Glomerular visceral epithelial cell (primary cell): ENCODE data around the gene DPF1.
A peak's percentile ranks its signal among the peaks of the same experiment; 100 is the strongest.
"Not testable (repeated sequence)": the region's sequence is repeated elsewhere in the genome, so short reads cannot be mapped to it uniquely, and the experiment has no call there.

Experiments
- DNase-seq: peaks from one replicate; pipeline ENCODE4 v3.0.0-alpha.2; 2016; ENCODE audit errors: extremely low spot score

Gene DPF1

DNA sequence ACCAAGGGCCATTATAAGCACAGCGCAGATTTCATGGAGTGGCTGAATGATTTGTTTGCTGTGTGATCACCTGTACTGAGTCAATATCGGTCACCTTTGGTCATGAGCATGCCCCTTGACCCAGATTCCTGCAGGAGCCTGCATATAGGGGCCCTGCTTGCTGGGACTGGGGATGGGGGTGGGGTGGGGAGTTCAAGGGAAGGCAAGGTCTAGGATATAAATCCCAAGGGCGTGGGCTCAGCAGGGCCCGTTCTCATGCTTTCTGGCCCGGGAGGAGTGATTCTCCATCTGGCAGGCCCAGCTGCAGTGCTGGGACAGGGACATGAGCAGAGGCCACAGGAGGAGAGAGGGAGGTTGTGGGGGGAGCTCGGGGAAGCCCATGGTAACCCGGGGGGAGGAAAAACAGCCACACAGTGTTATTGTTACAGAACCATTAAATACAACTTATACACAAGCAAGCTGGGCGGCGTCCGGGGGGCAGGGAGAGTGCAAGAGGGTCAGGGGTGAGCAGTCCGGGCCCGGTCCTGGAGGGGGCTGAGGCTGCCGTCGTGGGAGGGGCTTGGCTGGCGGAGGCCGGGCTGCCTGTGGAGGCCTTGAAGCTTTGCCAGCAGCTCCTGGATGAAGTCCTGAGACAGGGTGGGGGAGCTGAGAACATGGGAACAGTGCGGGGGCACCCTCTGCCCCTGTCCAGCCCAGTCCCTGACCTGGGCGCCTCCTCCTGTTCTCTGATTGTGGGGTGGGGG, 27.0 kb upstream of the DPF1 start:
- DNase-seq, result no peak

DNA sequence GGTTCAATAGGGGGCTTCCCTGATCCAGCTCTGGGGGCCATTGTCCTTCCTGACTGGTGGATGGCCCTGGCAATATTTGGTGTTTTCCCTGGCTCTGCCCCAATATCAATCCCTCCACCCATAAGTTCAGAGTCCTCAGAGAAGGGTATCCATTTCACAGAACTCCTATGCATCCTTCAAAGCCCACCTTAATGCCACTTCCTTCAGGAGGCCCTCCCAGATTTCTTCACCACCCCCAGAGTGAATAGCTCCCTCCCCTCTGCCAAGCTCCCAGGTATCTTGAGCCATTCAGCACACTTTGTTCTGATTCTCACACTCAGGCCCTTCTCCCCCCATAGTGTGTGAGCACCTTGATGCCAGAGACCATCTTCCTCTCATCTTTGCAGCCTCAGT, 26.4 kb upstream of the DPF1 start:
- no peak for DNase-seq

DNA sequence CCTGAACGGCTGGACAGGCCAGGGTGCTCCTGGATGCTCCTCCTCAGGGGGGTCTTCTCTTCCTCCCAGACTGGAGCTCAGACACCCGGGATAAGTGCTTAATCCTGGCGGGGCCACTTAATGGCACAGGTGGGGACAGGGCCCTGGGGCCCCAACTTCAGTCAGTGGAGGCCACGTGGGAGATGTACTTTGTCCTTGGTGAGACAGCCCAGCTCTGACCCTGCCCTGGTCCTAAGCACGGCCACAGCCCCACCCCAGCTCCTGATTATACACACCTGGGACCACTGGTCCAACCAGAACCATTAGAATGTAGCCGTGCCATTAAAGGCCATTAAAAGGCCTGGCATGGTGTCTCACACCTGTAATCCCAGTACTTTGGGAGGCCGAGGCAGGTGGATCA, 24.4 kb upstream of the DPF1 start:
- DNase-seq, result no peak

DNA sequence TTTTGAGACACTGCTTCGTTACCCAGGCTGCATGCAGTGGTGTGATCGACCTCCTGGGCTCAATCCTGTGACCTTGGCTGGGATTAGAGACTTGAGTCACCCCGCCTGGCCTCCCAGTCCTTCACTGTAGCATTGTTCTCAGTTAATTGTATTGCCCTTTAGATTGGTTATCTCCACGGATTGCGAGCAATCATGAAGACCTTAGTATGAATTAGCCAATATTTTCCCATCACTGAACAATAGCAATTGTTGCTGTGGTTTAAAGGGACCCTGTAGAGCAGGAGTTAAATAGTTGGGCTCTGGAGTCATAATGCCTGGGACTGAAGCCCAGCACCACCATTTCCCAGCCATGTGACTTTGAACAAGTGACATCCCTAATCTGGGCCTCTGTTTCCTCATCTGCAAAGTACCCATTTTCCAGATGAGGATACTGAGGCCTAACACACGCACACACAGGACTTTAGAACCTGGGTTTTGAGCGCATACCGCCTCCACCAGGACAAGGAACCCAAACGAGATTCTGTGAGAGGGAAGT, 23.8 kb upstream of the DPF1 start:
- no peak for DNase-seq

DNA sequence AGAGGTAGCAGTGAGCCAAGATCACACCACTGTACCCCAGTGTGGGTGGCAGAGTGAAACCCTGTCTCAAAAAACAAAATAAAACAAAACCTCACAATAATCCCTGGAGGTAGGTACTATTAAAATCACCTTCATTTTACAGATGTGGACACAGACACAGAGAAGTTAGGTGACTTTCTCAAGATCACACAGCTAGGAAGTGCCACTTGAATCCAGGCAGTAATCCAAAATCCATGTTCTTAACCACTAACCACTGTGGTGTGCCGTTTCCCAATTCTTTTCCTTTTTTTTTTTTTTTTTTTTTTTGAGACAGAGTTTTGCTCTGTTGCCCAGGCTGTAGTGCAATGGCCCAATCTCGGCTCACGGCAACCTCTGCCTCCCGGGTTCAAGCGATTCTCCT, 23.1 kb upstream of the DPF1 start:
- no peak for DNase-seq

DNA sequence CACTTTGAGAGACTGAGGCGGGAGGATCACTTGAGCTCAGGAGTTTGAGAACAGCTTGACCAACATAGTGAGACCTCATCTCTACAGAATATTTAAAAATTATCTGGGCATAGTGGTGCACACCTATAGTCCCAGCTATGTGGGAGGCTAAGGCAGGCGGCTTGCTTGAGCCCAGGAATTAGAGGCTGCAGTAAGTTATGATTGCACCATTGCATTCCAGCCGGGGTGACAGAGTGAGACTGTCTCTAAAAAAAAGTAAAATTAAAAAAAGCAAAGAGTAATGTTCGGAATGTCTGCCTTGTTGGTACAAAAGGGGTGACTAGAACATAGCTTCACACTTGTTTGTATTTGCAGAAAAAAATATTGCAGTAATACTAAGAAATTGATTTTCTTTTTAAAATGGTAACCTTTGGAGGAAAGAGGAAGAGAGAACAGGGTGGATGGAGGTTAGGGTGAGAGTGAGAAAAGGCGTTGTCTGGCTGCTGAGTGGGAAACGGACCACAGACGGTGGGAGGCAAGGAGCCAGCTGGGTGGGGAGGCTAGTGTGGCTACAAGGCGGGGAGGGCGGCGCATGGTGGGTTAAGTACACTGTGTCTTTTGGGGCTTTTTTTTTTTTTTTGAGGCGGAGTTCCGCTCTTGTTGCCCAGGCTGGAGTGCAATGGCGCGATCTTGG, 21.9 kb upstream of the DPF1 start:
- DNase-seq, result no peak

DNA sequence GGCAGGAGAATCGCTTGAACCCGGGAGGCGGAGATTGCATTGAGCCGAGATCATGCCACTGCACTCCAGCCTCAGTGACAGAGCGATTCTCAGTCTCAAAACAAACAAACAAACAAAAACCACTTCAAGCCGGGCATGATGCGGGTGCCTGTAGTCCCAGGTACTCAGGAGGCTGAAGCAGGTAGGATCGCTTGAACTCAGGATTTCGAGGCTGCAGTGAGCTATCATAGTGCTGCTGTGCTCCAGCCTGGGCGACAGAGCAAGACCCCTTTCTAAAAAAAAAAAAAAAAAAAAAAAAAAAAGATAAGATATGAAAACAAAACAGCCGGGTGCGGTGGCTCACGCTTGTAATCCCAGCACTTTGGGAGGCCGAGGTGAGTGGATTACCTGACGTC, 19.3 kb upstream of the DPF1 start:
- no peak for DNase-seq

DNA sequence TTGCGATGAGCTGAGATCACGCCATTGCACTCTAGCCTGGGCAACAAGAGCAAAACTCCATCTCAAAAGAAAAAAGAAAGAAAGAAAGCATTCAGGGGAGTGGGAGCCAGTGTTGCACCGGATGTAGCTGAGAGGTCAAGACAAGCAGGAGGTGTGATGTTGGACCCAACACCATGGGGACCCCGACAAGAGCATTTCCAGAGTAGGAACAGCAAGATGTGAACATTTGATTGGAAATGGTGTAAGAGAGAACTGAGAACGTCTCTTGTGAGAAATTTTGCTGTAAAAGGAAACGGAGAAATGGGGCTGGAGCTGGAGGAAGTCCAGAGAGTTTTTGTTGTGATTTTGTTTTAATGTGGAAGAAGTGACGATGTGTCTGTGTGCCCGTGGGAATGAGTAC, 15.8 kb upstream of the DPF1 start:
- no peak for DNase-seq

DNA sequence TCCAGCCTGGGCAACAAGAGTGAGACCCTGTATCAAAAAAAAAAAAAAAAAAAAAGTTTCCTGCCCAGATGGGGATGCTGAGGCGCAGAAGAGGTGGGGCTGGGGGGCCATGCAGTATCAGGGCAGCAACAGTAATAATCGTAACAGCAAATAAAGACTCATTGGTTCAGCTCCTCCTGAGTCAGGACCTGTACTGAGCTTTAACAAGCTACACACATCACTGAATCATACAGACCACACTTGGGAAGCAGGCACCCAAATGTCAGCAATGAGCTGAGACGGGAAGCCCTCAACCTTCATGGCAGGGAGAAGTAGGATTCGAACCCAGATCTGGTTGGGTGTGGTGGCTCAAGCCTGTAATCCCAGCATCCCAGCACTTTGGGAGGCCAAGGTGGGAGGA, 10.6 kb upstream of the DPF1 start:
- no peak for DNase-seq

DNA sequence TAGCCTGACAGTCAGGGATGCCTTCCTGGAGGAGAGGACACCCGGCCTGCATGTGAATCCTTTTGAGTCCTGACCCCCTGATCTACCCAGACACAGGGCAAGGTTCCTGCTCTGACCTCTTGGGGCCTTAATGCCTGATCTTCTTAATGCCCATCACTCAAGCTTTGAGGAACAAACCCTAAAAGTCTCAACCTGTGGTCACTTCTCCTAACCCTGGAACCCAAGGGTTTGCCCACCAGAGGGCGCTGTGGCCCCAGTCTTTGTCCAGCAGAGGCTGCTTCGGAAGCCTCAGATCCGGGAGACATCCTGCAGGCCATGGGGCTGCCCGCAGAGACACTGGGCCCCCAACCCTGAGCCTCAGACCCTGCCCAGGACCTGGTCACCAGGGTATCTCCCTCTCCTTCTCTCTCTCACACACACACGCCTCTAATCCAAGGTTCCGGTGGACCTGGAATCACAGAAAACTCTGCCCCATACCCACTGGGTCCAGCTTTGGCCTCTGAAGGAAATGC, 9.8 kb upstream of the DPF1 start:
- peak; percentile 72 for DNase-seq

DNA sequence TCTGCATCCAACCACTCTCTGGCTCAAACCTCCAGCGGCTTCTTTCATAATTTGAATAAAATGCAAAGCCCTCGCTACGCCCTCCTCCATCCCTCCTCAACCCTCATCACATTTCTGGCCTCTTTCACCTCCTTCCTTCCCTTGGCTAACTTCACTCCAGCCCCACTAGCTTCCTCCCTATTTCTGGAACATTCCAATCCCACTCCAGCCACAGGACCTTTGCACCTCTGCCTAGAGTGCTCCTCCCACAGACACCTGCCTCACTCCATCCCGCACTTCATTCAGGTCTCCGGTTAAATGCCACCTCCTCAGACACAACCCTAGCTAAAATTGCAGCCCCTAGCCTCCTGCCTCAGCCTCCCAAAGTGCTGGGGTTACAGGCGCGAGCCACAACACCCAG, 7.9 kb upstream of the DPF1 start:
- DNase-seq, result no peak

DNA sequence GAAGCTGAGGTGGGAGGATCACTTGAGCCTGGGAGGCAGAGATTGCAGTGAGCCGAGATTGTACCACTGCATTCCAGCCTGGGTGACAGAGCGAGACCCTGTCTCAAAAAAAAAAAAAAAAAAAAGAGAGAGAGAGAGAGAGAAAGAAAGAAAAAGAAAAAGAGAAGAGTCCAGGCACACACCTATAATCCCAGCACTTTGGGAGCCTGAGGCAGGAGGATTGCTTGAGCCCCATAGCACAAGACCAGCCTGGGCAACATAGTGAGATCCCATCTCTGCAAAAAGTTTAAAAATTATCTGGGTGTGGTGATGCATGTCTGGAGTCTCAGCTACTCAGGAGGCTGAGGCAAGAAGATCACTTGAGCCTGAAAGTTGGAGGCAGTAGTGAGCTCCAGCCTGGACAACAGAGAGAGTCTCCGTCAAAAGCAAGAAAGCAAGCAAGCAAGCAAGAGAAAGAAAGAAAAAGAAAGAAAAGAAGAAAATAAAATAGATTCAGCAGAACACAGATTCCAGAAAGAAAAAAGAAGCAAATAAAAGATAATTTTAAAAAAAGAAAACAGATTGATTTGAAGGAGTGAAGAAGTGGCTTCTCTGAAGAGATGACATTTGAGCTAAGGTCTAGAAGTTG, 6.6 kb upstream of the DPF1 start:
- DNase-seq, result not testable (repeated sequence)

DNA sequence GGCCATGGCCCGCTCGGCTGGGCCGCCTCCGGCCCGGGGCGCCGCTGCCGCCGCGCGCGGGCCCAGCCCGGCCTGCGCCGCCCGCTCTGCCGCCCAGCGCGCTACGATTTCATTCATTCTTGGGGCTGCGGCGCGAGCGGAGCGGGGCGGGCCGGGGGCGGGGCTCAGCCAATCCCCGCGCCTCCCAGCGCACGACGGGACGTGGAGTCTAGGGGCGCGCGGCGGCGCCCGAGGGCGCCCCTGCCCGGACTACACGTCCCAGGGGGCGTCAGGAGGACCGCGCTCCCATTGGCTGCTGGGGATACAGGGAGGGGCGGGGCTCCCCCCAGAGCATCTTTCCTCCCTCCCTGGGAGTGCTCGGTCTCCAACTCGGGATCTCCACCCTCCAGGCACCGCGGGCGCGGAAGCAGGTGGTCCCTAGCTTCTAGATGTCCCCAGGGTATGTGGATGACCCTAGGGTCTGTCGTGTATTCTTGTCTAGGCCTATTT, 5.6 kb upstream of the DPF1 start:
- peak; percentile 83 for DNase-seq

DNA sequence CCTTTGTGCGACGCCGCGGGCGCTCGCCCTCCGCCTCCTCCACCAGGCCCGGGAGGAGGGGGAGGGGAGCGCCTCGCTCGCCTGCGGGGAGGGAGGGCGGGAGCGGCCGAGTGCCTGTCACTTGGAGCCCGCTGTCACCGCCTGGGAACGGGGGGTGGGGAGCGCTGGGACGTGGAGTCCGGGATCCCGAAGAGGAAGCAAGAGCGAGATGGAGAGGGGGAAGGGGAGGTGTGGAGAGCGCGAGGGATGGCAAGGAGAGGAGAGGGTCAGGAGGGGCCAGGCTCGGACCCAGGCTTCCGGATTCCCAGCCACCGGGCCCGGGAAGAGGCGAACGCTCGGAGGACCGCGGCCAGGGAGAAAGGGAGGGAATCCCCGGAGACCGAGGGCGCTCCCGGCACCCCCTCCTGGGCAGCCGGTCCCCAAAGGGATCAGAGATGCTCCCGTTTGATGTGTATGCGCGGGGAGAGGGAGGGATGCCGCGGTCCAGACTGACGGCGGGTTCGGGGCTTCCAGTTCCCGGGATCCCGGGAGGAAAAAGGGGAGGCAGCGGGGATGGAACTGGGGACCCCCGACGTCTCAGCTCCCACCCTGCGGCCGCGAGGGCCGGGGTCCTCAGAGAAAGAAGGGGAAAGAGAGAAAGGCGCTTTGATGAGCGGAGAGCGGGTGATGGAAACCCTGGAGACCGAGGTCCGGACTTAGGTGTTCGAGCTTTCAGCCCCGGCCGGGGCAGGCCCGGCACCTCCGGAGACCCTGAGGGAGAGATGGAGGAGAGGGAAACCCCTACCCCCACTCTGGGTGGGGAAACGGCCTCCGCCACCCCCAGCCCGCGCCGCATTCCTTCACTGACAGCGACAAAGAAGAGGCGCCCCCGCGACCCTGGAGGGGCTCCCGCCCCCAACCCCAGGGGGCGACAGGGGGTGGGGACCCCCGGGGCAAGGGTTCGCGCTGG, 4.7 kb upstream of the DPF1 start:
- no peak for DNase-seq

DNA sequence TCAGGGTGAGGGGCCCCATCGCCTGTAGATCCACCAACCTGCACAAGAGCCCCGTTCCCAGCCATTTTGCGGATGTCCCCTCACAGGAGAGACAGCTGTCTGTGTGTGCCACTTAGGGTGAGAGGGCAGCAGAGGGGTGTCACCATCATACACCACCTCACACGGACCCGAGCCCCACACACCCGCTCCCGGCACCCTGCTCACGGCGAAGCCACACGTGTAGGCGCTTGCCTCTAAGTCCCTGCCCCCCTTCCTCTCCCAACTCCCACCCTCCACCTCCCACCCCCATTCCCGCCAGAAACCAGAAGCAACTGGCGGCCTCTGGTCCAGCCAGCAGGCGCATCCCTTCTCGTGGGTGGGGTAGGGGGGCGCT, 4.0 kb upstream of the DPF1 start:
- no peak for DNase-seq

DNA sequence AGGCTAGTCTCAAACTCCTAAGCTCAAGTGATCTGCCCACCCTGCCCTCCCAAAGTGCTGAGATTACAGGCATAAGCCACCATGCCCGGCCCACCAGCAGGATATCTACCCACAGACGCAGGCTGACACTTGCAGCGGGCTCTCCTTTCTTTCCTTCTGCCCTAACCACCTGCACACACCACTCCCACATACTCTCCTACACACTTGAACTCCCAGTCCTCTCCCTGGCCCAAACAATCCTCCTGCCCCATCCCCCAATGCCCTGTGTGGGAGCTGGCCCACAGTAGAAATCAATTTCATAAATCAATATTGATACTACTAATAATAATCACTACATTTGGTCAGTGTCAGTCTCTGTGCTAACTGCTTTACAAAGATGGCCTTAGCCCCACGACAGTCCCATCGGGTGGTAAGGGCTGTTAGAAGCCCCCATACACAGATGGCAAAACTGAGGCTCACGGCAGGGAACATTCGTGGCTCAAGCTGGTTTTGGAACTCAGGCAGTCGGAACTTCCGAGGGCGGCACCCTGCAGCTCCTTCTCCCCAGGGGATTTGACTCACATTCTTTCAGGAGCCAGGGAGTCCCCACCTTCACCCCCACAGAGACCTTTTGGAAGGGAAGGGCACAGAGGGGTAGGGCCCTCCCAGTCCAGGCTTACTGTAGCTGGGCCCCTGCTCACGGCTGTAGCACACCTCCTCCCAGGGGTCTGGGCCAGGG, 3.4 kb upstream of the DPF1 start:
- no peak for DNase-seq

DNA sequence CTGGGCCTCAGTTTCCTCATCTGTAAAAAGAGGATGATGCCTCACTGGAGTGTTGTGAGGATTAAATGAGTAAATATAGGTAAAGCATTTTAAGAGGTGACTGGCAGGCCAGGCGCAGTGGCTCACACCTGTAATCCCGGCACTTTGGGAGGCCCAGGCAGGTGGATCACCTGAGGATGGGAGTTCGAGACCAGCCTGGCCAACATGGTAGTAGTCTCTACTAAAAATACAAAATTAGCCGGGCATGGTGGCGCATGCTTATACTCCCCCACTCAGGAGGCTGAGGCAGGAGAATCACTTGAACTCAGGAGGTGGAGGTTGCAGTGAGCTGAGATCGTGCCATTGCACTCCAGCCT, 819 bp upstream of the DPF1 start:
- not testable (repeated sequence) for DNase-seq

DNA sequence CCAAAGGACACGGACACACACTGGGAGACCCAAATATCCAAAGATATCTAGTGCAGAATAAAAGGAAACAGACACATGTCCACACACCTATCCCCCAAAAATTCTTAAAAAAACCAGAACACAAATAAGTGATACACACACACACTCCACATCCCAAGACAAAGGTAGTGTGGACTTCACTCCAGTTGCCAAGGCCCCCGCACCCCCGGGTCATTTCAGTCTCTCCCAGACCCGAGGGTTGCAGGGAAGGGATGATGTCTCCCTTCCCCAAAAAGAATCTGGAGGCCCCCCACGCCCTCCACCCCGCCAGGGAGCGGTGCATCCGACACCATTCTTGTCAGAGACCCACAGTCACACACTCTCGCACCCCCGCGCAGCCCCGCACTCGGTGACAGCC, 407 bp downstream of the DPF1 start:
- no peak for DNase-seq

DNA sequence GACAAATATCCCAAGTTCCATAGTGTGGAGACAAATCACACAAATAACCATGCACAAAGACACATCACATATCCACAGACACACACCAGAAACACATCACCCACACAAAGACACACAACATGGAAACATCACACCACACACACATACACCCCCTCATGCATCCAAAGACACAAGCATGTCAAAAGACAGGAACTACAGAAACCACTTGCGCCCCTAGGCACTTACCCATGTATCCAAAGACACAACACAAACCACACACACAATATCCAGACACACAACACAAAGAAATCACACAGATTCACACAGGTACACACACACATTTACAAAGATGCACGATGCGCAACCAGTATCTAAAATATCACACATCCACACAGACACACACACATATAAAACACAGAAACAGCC, 901 bp downstream of the DPF1 start:
- no peak for DNase-seq

DNA sequence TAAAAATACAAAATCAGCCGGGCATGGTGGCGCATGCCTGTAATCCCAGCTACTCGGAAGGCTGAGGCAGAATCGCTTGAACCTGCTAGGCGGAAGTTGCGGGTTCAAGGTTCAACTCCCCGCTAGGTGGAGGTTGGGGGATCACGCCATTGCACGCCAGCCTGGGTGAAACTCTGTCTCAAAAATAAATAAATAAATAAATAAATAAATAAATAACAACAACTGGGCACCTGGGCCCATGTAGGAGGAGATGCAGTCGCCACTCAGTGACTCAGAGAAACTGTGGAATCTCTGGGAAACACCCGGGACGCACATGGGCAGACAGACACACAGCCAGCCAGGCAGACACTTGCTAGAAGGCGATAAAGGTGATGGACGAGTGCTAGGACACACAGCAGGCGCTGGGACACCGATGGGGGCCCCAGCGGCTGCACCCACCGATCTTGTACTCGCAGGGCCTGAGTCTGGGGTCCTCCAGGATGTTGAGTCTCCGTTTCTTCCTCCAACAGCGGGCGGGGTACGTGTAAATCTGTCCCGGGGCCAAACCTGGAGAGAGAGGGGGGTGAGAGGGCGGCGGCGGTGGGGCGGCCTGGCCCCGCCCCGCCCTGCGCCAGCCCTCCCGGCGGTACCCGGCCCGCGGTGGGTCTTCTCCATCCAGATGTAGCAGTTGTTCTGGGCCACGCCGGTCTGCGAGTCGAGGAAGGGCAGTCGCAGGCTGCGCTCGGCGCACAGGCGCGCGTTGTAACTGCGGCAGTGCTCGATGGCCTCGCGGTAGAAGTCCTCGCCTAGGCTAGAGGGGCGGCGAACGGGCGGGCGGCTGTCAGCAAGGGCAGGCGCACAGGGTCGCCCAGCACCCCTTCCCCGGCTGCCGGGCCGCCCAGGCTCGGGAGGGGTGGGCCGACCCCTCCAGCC, 1.8 kb downstream of the DPF1 start:
- no peak for DNase-seq
